Endometrial microvascular endothelial cells (primary cell): ENCODE data around the gene CACNA1D. TPM values are rescaled to one million over a fixed set of nuclear protein-coding genes. Genes with fewer than 3 reads are reported as not detected.

ENCODE experiments used
- in situ Hi-C: cut with HindIII; loops from 2 replicates; pipeline ENCODE4 v1.10.0; 2017; ENCODE audit warnings: low sequenced_read_pairs, low pct_unique_long_range_greater_than_20kb; ENCODE audit errors: inconsistent ontology term
- total RNA-seq: library from RNA; depleted of rRNA; stranded (reverse); fragments of >200 nt; gene quantifications from one replicate; pipeline ENCODE4 v1.2.3, GENCODE V29; 2015; ENCODE audit errors: inconsistent ontology term

The CACNA1D gene
- total RNA-seq, 1 donor from 2014 or later: not detected

DNA sequence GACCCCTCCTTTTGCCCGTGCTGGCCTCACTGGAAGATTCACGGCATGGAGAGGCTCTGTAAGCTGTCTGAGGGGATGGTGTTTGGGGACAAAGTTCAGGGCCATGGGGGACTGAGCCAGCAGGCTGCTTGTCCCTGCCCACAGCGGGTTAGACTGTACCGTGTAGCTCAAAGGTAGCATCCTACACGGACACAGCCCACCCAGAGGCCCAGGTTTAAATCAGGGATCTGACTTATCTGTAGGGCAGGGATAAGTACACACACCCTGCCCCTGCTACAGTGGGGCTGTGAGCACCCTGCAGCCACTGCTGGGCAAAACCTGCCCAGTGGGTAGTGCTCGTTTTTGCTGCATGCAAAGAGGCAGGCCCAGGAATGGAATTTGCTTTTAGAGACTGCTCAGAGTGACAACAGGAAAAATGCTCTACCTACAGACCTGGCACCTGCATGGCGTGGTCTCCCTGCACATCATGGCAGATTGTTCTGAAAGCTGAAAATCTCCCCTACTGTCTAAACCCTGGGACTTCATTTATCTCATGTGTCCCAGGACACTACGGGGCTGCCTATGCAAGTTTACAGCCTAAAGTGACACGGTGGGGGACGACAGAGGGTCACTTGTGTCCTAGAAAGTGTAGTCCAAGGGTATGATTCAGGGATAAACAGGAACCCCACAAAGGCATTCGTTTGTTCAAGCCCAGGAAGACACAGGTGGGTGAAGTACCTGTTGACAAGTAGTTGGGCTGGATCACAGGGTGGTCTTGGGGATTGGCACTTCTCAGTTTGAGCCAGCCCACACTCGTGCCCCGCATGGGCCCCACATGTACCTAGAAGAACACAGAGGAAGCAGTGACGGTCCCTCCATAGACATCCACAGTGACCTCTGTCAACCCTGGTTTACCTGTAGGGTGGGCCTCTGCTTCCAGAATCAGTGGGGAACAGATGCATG is 324.1 kb downstream of the CACNA1D start:
- in situ Hi-C loops: no loop called here

DNA sequence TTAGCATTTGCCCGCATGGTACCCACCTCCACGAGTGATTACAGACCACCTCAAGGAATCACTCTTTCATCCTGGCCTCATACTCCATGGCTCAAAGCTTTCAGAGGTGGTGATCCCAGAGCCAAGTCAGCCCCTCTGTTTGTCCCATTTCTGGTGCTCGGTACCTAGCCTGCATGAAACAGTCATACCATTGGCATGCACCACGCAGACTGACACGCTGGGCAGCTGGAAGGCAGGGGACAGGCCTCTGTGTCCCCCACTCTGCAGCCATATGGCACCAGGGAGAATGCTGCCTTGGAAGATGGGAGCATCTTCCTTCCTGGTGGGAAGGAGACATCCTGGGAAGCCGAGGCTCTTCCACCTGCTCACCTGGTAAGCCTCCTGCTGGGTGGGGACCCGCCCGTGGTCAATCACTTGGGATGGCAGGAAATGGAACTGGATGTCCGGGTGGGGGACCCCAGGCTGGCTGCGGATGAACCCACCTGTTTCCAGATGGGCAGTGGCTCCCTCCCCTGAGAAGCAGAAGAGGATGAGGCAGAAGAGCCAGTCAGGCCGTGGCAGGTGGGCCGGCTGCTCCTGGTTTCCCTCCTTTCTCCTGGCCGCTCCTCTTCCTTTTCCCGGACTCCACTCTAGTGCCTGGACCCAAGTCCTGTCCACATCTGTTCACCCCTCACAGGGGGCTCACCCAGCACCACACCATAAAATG is 324.9 kb downstream of the CACNA1D start:
- in situ Hi-C loops: no loop called here

DNA sequence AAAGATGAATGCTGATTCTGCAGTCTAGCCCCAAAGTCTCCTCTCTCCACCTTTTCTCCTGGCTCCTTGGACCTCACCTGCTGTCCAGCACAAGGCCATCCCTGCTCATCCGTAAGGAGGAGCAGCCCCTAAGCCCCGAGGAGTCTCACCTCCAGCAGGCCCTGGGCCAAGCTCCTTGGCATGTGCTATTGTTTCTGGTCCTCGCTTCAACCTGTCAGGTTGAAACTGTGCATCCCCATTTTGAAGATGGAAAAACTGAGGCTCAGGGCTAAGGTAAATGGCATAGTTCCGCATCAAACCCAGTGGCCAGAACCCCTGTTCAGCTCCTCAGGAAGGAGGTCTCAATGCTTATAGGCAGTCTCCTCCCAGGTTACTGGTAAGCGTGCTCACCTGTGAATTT is 325.7 kb downstream of the CACNA1D start:
- in situ Hi-C loops: no loop called here

DNA sequence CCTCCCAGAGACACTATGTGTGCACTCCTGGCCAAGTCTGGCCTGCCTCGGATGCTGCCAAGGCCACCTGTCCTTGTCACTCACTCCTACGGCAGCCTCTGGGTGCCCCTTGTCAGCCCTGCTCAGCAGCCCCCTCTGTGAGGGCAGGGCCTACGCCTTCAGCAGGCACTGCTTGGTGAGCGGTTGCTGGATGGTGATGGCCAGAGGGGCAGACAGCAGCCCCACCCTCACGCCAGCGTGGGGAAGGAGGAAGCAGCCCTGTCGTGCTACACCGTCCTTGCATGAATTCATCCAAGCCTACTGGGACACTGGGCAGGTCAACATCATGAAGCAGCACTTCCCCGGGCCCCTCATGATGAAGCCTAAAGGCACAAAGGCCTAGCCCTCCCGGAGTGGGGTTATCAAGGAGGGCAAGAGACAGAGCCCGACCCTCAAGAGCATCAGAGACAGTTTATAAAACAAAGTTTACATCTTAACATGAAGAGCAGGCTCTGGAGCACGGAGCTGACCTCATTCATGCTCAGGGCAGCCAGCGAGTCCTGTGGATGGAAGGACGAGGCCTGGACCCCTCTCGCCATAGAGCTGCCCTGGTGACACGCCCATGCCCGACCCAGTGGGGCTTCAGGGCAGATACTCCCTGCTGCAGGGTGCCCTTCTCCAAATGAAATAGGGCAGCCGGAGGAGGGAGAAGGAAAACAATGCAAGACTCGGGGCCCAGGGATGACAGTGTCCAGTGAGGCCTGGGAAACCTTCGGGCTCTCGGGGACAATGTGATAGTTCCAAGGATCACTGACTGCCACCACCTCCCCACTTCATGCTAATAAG is 326.6 kb downstream of the CACNA1D start:
- in situ Hi-C loops: no loop called here

DNA sequence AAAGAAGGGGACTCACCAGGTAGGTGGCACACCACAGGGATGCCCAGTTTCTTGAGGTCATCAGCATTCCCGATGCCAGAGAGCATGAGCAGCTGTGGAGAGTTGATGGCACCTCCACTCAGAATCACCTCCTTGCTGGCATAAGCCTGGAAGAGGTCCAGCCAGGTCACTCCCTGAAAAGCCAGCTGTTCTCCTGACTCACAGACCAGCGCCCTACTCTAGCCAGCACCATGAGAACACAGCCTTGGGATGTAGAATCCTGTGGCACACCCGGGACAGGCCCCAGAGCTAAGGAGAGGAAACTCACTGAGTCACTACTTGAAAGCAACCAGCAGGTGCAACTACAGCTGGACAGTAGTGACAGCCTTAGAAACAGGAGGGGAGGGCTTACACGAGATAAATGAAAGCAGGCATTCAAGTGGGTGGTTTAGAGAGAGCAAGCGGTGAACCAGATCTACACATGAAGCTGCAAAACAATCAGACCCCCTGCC is 327.3 kb downstream of the CACNA1D start:
- in situ Hi-C loops: no loop called here

DNA sequence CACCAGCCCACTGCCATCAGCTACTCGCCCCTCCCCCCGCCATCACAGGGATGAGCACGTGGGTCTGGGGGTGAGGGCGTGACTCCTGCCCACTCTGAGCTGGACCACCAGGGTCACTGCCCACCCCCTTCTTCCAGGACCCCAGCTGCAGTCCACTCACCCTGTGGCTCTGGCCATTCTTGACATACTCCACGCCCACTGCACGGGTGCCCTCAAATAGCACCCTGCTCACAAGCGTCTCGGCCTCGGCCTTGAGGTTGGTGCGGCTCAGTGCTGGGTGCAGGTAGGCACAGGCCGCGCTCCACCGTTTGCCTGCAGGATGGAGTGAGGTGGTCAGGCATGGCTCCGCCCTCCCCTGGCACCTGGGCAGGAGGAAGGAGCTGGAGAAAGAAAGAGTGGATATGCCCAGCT is 327.9 kb downstream of the CACNA1D start:
- in situ Hi-C loops: no loop called here

DNA sequence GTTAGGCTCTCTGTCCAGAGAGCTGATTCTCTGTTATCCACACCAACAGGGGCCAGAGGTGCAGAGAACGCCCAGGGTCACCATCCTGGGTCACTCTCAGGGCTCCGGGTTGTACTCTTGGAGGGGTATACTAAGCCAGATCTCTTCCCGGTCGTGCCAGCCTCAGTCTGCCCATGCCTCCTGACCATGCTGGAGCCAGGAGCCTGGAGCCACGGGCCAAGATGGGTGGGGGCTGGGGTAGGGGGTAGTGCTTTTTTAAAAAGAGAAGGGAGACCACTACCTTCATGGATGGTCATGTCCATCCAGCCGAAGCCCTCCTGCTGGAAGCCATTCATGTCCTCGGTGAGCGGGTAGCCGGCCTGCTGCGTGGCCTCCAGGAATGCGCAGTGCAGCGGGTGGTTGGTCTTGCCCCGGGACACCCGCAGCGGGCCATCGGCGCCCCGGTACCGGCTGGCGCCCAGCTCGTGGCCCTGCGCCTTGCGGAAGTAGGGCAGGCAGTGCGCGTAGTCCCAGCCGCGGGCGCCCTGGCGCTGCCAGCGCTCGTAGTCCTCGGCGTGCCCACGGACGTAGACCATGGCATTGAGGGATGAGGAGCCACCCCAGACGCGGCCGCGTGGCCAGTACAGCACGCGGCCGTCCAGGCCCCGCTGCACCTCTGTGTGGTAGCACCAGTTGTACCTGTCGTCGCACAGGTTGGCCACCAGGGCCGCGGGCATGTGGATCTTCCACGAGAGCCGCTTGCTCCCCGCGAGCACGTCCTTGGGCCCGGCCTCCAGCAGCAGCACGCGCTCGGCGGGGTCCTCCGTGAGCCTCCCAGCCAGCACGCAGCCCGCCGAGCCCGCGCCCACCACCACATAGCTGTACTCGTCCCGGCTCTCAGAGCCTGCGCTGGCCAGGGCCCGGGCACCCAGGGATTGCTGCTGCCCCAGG is 328.9 kb downstream of the CACNA1D start:
- in situ Hi-C loops: no loop called here

DNA sequence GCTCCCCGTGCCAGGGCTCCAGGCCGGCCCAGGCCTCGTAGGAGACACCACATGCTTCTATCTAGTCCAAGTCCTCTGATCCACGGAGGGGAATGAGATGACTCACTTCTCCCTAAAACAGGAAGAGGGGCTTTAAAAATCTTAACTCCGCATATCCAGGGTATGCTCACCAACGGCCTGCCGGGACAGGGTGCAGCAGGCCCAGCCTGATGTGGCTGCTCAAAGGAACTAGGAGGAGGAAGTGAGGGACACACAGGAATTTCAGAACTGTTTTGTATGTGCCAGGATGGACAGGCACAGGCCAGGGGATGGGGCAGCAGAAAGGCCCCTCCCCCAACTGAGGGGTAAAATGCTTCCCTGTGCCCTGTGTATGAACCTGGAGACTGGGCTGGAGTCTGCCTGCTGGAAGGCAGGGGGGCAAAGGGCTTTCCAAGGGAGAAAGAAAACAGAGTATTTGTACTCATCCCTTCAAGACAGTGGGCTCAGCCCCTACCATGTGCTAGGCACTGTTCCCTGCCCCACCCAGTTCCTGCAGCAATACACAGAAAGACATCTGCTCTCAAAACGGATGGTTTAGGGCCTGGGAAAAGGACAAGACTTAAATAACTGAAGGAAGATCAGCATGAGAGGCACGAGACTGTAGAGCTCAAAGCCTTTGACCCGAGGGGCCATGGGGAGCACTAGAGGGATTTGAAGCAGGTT is 329.7 kb downstream of the CACNA1D start:
- in situ Hi-C loops: no loop called here

DNA sequence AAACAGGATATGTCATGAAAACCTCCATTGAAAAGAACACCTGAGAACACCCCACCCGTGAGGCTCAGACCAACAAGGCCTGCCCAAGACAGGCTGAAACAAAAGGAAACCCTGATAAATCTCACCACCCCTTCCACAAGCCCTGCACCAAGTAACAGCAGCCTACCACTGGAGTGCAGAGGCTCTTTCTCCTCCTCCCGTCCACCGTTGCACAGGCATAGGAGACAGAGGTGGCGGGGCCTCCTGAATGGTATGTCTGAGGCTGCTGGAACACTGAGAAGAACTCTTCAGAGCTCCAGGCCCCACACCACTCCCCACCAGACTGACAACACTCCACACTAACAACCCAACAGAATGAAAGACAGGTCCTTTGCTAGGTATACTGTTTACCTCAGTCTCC is 330.4 kb downstream of the CACNA1D start:
- in situ Hi-C loops: no loop called here

DNA sequence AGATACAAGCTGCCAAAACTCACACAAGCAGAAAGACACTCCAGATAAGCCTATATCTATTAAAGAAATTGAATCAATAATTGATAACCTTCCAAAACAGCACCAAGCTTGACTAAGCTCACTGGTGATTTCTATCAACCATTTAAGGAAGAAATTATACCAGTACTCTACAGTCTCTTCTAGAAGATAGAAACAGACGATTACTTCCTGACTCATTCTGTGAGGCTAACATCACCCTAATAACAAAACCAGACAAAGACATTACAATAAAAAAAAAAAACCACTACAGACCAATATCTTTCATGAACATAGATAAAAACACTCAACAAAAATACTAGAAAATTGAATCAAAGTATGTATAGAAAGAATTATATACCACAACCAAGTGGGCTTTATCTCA is 331.6 kb downstream of the CACNA1D start:
- in situ Hi-C loops: no loop called here

DNA sequence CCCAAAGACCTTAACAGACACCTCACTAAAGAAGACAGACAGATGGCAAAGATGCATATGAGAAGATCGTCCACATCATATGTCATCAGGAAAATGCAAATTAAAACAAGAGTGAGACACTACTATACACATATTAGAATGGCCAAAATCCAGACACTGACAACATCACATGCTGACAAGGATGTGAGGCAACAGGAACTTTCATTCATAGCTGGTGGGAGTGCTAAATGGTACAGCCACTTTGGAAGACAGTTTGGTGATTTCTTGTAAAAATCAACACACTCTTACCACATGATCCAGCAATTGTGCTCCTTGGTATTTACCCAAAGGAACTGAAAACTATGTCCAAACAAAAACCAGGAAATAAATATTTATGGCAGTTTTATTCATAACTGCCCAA is 334.2 kb downstream of the CACNA1D start:
- in situ Hi-C loops: no loop called here

DNA sequence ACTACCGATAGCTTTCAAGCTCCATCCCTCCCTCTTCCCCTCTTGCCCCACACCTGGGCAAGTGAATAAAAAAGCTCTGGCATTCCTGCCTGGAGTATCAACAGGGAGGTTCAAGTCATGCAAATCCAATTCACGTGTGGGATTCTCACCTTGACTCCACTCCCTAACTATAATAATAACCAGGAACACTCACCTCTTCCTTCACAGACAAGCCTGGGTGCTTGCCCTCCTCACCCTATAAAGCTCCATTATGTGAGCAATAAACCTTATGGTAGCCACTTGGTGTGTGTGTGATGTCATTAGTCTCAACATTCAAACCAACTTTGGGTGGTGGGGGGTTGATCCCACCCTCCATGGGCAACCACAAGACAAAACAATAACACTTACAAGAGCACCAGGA is 335.2 kb downstream of the CACNA1D start:
- in situ Hi-C loops: no loop called here

DNA sequence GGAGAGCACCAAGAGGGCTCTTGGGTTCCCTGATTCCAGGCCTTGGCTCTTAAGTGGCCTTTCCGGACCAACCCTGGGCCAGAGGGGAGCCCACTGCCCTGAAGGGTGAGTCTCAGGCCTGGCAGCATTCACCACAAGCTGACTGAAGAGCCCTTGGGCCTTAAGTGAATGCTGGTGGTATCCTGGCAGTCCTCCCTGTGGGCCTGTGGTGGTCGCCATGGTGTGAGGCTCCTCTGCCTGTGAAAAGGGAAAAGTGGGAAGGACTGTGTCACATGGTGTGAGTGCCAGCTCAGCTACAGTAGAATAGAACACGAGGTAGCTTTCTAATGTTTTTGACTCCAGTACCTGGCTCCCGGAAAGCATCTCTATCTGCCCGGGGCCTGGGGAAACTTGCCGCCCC is 336.5 kb downstream of the CACNA1D start:
- in situ Hi-C loops: no loop called here

DNA sequence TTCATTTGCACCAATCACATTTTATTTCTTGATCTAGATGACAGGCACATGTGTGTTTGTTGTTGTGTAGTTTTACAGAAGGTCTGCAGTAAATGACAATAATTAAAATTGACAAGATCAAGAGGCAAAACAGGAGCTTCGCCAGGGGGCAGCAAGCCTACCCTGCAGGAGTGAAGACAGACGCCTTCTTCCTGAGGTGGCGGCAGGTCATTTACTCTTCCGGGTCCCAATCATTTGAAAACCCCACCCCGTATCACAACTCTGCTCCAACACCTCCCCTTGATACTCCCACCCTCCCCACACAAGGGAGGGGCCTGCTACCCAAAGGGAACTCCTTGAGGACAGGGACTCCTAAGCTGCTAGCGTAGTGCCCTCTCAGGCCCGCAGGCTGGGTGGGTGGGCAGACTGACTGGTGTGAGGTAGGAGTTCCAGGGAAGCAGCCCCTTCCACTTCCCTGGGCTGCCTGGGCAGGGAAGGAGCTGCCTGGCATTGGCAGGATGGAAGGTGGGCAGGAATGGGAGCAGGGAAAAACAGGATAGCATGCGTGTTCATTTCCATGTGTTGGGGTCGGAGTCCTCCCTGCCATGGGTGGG is 338.7 kb downstream of the CACNA1D start:
- in situ Hi-C loops: no loop called here

DNA sequence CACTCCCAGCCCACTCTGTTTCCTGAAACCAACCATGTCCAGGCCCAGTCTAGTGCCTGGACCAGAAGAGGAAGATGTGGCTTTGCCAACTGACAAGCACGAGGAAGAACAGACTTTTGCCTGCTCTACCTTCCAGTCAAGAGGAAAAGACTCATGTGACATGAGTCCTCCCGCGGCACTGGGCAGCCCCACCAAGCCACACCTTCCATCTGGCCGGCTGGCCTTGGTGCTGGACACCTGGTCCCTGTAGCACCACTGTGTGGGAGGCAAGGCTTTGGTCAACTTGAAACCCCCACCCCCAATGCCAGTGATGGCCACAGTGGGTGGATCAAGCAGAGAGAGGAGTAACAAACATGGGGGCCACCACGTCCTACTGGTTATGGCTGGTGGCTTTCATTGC is 339.3 kb downstream of the CACNA1D start:
- in situ Hi-C loops: no loop called here

DNA sequence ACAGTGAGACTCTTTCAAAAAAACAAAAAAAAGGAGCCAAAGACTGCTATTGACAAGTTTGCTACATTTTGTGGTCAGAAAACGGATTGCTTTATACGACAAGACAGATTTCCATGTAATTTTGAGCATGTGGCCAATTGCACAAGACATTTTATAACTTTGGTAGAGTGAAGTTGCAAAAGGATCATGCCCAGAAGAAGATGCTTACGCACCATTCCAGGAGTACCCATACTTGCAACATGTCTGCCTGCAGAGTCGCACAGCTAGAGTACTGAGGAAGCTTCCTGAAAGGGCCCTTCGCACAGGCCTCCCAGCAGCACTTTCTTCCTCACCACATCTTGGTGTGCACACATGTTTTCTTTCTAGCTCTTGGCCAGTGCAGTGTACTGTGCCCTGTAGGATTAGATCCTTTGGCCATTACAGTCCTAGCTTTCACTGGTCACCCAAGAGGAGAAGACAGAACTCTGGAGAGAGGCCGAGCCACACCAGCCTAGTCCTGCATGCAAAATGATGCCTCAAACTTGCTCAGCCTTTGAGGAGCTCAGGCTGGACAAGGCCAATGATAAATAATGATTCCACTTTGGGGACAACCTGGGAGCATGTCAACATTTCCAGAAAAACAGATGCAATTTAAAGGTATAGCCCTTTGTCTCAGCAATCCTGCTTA is 340.2 kb downstream of the CACNA1D start:
- in situ Hi-C loops: no loop called here

DNA sequence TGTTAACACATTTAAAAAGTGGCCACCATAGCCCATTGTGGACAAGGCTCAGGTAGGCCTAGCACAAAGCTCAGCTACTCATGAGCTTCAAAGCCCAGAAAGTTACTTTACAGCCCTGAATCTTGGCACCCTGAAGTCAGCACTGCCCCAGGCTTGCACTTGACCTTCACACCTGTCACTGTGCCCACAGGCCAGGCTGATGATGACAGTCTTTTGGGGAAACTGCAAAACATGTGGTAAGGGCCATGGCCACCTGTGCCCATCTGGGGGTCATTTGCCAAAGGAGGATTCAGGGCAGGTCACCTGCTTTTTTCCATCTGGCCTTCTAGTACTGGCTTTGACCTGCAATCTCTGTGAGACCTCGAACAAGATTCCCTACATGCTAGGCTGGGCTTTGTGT is 340.8 kb downstream of the CACNA1D start:
- in situ Hi-C loops: no loop called here
